Fibroblast of gingiva (primary cell): ENCODE data around the gene COQ5.
"Not testable (repeated sequence)": the region's sequence is repeated elsewhere in the genome, so short reads cannot be mapped to it uniquely, and the experiment has no call there.

Experiments
- DNase-seq: peaks from one replicate; pipeline ENCODE4 v3.0.0-alpha.2; 2011; ENCODE audit warnings: low read depth

The COQ5 gene

GRCh38 chr12:120528861-120529525 is at the start of gene COQ5:
COQ5 (minus strand) TSS chr12:120529158; CDS start chr12:120529141, 17 bp downstream.
- DNase-seq: peak; percentile 83

GRCh38 chr12:120574106-120574505 is 45.1 kb upstream of the COQ5 start:
- peak; percentile 82 for DNase-seq

GRCh38 chr12:120573560-120573959 is 44.6 kb upstream of the COQ5 start:
- DNase-seq: peak; percentile 35

- no peak for DNase-seq
Measured at GRCh38 chr12:120571299-120571698, 42.3 kb upstream of the COQ5 start.

GRCh38 chr12:120563495-120563894 is 34.5 kb upstream of the COQ5 start:
- DNase-seq: no peak

GRCh38 chr12:120562906-120563305 is 33.9 kb upstream of the COQ5 start:
- DNase-seq: no peak

GRCh38 chr12:120557589-120557988 is 28.6 kb upstream of the COQ5 start:
- no peak for DNase-seq

- DNase-seq: no peak
Measured at GRCh38 chr12:120554678-120555077, 25.7 kb upstream of the COQ5 start.

GRCh38 chr12:120546050-120546386 is 17.1 kb upstream of the COQ5 start:
- no peak for DNase-seq

- no peak for DNase-seq
Measured at GRCh38 chr12:120544691-120545090, 15.7 kb upstream of the COQ5 start.

GRCh38 chr12:120542166-120542565 is 13.2 kb upstream of the COQ5 start:
- no peak for DNase-seq

GRCh38 chr12:120540445-120540844 is 11.5 kb upstream of the COQ5 start:
- peak; percentile 50 for DNase-seq

GRCh38 chr12:120539303-120539702 is 10.3 kb upstream of the COQ5 start:
- DNase-seq: peak; percentile 26

GRCh38 chr12:120538281-120539156 is 9.6 kb upstream of the COQ5 start:
- DNase-seq: peak; percentile 13

GRCh38 chr12:120537856-120538220 is 8.9 kb upstream of the COQ5 start:
- DNase-seq: no peak

- DNase-seq: no peak
Measured at GRCh38 chr12:120536064-120536791, 7.3 kb upstream of the COQ5 start.

- peak; percentile 68 for DNase-seq
Measured at GRCh38 chr12:120534703-120535655, 6.0 kb upstream of the COQ5 start.

- DNase-seq: peak; percentile 83
Measured at GRCh38 chr12:120534203-120534702, 5.3 kb upstream of the COQ5 start, which contains the start of gene RNF10. RNF10 (plus strand) TSS chr12:120534356; CDS start chr12:120534812, 456 bp downstream.

GRCh38 chr12:120532701-120533238 is 3.8 kb upstream of the COQ5 start:
- no peak for DNase-seq

- not testable (repeated sequence) for DNase-seq
Measured at GRCh38 chr12:120530418-120530761, 1.4 kb upstream of the COQ5 start.
